Rectal smooth muscle tissue (tissue), 1 donor: ENCODE measurements around the gene EPM2AIP1.
"Not testable (repeated sequence)": the region's sequence is repeated elsewhere in the genome, so short reads cannot be mapped to it uniquely, and the experiment has no call there.

ENCODE experiments used
- H3K27ac ChIP-seq: one replicate; pipeline ENCODE4 v1.7.0; 2013; ENCODE audit warnings: low read depth, low read length, inconsistent platforms
- H3K27me3 ChIP-seq: one replicate; pipeline ENCODE4 v1.7.0; 2013; ENCODE audit warnings: low read length; ENCODE audit not compliant: control insufficient read depth, insufficient read depth
- H3K36me3 ChIP-seq: one replicate; pipeline ENCODE4 v1.7.0; 2013; ENCODE audit warnings: low read length; ENCODE audit not compliant: control insufficient read depth, insufficient read depth
- H3K4me1 ChIP-seq: one replicate; pipeline ENCODE4 v1.7.0; 2013; ENCODE audit warnings: low read length; ENCODE audit not compliant: control insufficient read depth, insufficient read depth
- H3K4me3 ChIP-seq: one replicate; pipeline ENCODE4 v1.7.0; 2013; ENCODE audit warnings: low read length
- H3K9ac ChIP-seq: one replicate; pipeline ENCODE4 v1.7.0; 2013; ENCODE audit warnings: low read length

The EPM2AIP1 gene

GRCh38 chr3:36992806-36993325 is at the start of gene EPM2AIP1:
TSS of gene EPM2AIP1 (minus strand) at chr3:36993131. CDS start at chr3:36993077, 54 bp downstream.
- H3K9ac ChIP-seq: peak within 1 kb of the TSS; percentile 92
- H3K4me1 ChIP-seq: peaks cover 36% of the 10 kb centered on the region
- H3K27me3 ChIP-seq: no peaks in the 10 kb centered on the region
- H3K4me3 ChIP-seq: peak within 1 kb of the TSS; percentile 89
- peak within 1 kb of the TSS; percentile 100 for H3K27ac ChIP-seq
- H3K36me3 ChIP-seq: peaks cover 7% of the 10 kb centered on the region

- not testable (repeated sequence) for H3K27me3 ChIP-seq, H3K4me1 ChIP-seq, H3K9ac ChIP-seq, H3K27ac ChIP-seq, H3K4me3 ChIP-seq
- H3K36me3 ChIP-seq: peaks cover 12% of the 10 kb centered on the region
These were observed 49.8 kb upstream of the EPM2AIP1 start for GRCh38 chr3:37042712-37043111.

GRCh38 chr3:37041546-37042195 is 48.7 kb upstream of the EPM2AIP1 start:
- Histone ChIP-seq H3K27me3 (no peaks in the 10 kb centered on the region), H3K27ac (no peak overlapping the region), H3K4me3 (no peak overlapping the region), H3K36me3 (peaks cover 6% of the 10 kb centered on the region), H3K4me1 (peaks cover 5% of the 10 kb centered on the region), H3K9ac (no peak overlapping the region)

- H3K4me1 ChIP-seq: peaks cover 5% of the 10 kb centered on the region
- H3K27ac ChIP-seq: no peak overlapping the region
- peaks cover 6% of the 10 kb centered on the region for H3K36me3 ChIP-seq
- no peaks in the 10 kb centered on the region for H3K27me3 ChIP-seq
- no peak overlapping the region for H3K4me3 ChIP-seq
- no peak overlapping the region for H3K9ac ChIP-seq
These were observed 47.3 kb upstream of the EPM2AIP1 start for GRCh38 chr3:37040231-37040630.

GRCh38 chr3:37039161-37039846 is 46.4 kb upstream of the EPM2AIP1 start:
- peaks cover 6% of the 10 kb centered on the region for H3K36me3 ChIP-seq
- no peaks in the 10 kb centered on the region for H3K27me3 ChIP-seq
- no peak overlapping the region for H3K27ac ChIP-seq
- no peak overlapping the region for H3K9ac ChIP-seq
- H3K4me1 ChIP-seq: peaks cover 5% of the 10 kb centered on the region
- no peak overlapping the region for H3K4me3 ChIP-seq

GRCh38 chr3:37037352-37037751 is 44.4 kb upstream of the EPM2AIP1 start:
- Histone ChIP-seq H3K36me3 (peaks cover 6% of the 10 kb centered on the region), H3K27me3 (no peaks in the 10 kb centered on the region), H3K4me3 (no peak overlapping the region), H3K27ac (no peak overlapping the region), H3K9ac (no peak overlapping the region), H3K4me1 (peaks cover 5% of the 10 kb centered on the region)

- no peak overlapping the region for H3K4me3 ChIP-seq
These were observed 40.0 kb upstream of the EPM2AIP1 start for GRCh38 chr3:37032961-37033360.

GRCh38 chr3:37031096-37031682 is 38.3 kb upstream of the EPM2AIP1 start:
- Histone ChIP-seq H3K27me3 (no peaks in the 10 kb centered on the region), H3K4me3 (no peak overlapping the region), H3K27ac (peak overlapping the region; percentile 44), H3K36me3 (peaks cover 7% of the 10 kb centered on the region), H3K4me1 (peaks cover 12% of the 10 kb centered on the region), H3K9ac (no peak overlapping the region)

More at GRCh38 chr3:37032961-37033360, 40.0 kb upstream of the EPM2AIP1 start:
- H3K4me1 ChIP-seq: peaks cover 12% of the 10 kb centered on the region
- no peak overlapping the region for H3K9ac ChIP-seq
- peaks cover 3% of the 10 kb centered on the region for H3K36me3 ChIP-seq
- H3K27ac ChIP-seq: peak overlapping the region; percentile 2
- H3K27me3 ChIP-seq: no peaks in the 10 kb centered on the region

GRCh38 chr3:37030588-37030987 is 37.7 kb upstream of the EPM2AIP1 start:
- H3K4me1 ChIP-seq: peaks cover 12% of the 10 kb centered on the region
- H3K27me3 ChIP-seq: no peaks in the 10 kb centered on the region
- H3K9ac ChIP-seq: no peak overlapping the region
- no peak overlapping the region for H3K4me3 ChIP-seq
- peaks cover 7% of the 10 kb centered on the region for H3K36me3 ChIP-seq
- H3K27ac ChIP-seq: peak overlapping the region; percentile 44

GRCh38 chr3:37029516-37030163 is 36.7 kb upstream of the EPM2AIP1 start:
- Histone ChIP-seq H3K4me1 (peaks cover 12% of the 10 kb centered on the region), H3K27ac (no peak overlapping the region), H3K27me3 (no peaks in the 10 kb centered on the region), H3K9ac (no peak overlapping the region), H3K4me3 (no peak overlapping the region), H3K36me3 (peaks cover 7% of the 10 kb centered on the region)

- Histone ChIP-seq H3K36me3 (peaks cover 7% of the 10 kb centered on the region), H3K27me3 (no peaks in the 10 kb centered on the region), H3K9ac (no peak overlapping the region), H3K27ac (no peak overlapping the region), H3K4me1 (peaks cover 12% of the 10 kb centered on the region), H3K4me3 (no peak overlapping the region)
These were observed 36.2 kb upstream of the EPM2AIP1 start for GRCh38 chr3:37029111-37029510.

GRCh38 chr3:37028329-37028728 is 35.4 kb upstream of the EPM2AIP1 start:
- H3K9ac ChIP-seq: no peak overlapping the region
- no peak overlapping the region for H3K4me3 ChIP-seq
- H3K27me3 ChIP-seq: no peaks in the 10 kb centered on the region
- no peak overlapping the region for H3K27ac ChIP-seq
- H3K36me3 ChIP-seq: peaks cover 7% of the 10 kb centered on the region
- peaks cover 12% of the 10 kb centered on the region for H3K4me1 ChIP-seq
